Trophoblast cell (in vitro differentiated cells and primary cell): ENCODE data around the gene LPP.

Experiments
- DNase-seq, 2 donors: peaks; one replicate each; pipeline ENCODE4 v3.0.0-alpha.2; 2016
- H2AFZ ChIP-seq: 2 replicates; pipeline ENCODE4 v1.6.1; 2013; ENCODE audit warnings: low read length, moderate library complexity, mild to moderate bottlenecking; ENCODE audit not compliant: insufficient read depth, poor library complexity
- H2AK5ac ChIP-seq: 2 replicates; pipeline ENCODE4 v1.6.1; 2013; ENCODE audit warnings: mild to moderate bottlenecking, low read length
- H2BK120ac ChIP-seq: 2 replicates; pipeline ENCODE4 v1.6.1; 2013; ENCODE audit warnings: low read length, mild to moderate bottlenecking, moderate library complexity; ENCODE audit not compliant: insufficient read depth, poor library complexity
- H2BK12ac ChIP-seq: 2 replicates; pipeline ENCODE4 v1.6.1; 2013; ENCODE audit warnings: mild to moderate bottlenecking, low read length, moderate library complexity
- H2BK5ac ChIP-seq: 2 replicates; pipeline ENCODE4 v1.6.1; 2013; ENCODE audit warnings: low read length, low read depth, moderate library complexity, mild to moderate bottlenecking; ENCODE audit not compliant: poor library complexity
- H3K14ac ChIP-seq: 2 replicates; pipeline ENCODE4 v1.6.1; 2013; ENCODE audit warnings: mild to moderate bottlenecking, low read length
- H3K18ac ChIP-seq: 2 replicates; pipeline ENCODE4 v1.6.1; 2013; ENCODE audit warnings: mild to moderate bottlenecking, low read length
- H3K23ac ChIP-seq: 2 replicates; pipeline ENCODE4 v1.6.1; 2013; ENCODE audit warnings: low read length
- H3K27ac ChIP-seq: 2 replicates; pipeline ENCODE4 v1.5.1; 2013; ENCODE audit warnings: low read depth, mild to moderate bottlenecking, inconsistent platforms, low read length, moderate library complexity
- H3K27me3 ChIP-seq: 2 replicates; pipeline ENCODE4 v1.6.1; 2013; ENCODE audit warnings: inconsistent platforms, mild to moderate bottlenecking, low read length, moderate library complexity; ENCODE audit not compliant: insufficient read depth
- H3K36me3 ChIP-seq, 2 experiments: 1 replicate in 1 of 2; 2 replicates in 1 of 2; pipeline ENCODE4 v1.6.1; 2013; ENCODE audit warnings: low read length in 2 of 2, mild to moderate bottlenecking in 2 of 2, moderate library complexity in 1 of 2; ENCODE audit not compliant: insufficient read depth in 2 of 2, control insufficient read depth in 1 of 2
- H3K4ac ChIP-seq: 2 replicates; pipeline ENCODE4 v1.6.1; 2013; ENCODE audit warnings: low read depth, mild to moderate bottlenecking, low read length, moderate library complexity
- H3K4me1 ChIP-seq, 2 experiments: 1 replicate in 1 of 2; 2 replicates in 1 of 2; pipeline ENCODE4 v1.6.1; 2013; ENCODE audit warnings: low read length in 2 of 2, mild to moderate bottlenecking in 2 of 2, moderate library complexity in 1 of 2; ENCODE audit not compliant: insufficient read depth in 2 of 2, control insufficient read depth in 1 of 2
- H3K4me2 ChIP-seq: 2 replicates; pipeline ENCODE4 v1.6.1; 2013; ENCODE audit warnings: inconsistent platforms, mild to moderate bottlenecking, low read length, moderate library complexity
- H3K4me3 ChIP-seq: 2 replicates; pipeline ENCODE4 v1.5.1; 2013; ENCODE audit warnings: mild to moderate bottlenecking, low read depth, low read length, inconsistent platforms
- H3K79me1 ChIP-seq: one replicate; pipeline ENCODE4 v1.6.1; 2013; ENCODE audit warnings: low read length
- H3K79me2 ChIP-seq: 2 replicates; pipeline ENCODE4 v1.6.1; 2013; ENCODE audit warnings: low read length, mild to moderate bottlenecking; ENCODE audit not compliant: control insufficient read depth, insufficient read depth, poor library complexity
- H3K9ac ChIP-seq: 2 replicates; pipeline ENCODE4 v1.6.1; 2013; ENCODE audit warnings: mild to moderate bottlenecking, low read length
- H3K9me3 ChIP-seq: 2 replicates; pipeline ENCODE4 v1.6.1; 2013; ENCODE audit warnings: low read depth, mild to moderate bottlenecking, control low read depth, inconsistent platforms, low read length; ENCODE audit not compliant: insufficient read depth
- H4K12ac ChIP-seq: 2 replicates; pipeline ENCODE4 v1.6.1; 2013; ENCODE audit warnings: low read depth, mild to moderate bottlenecking, low read length, moderate library complexity
- H4K8ac ChIP-seq: 2 replicates; pipeline ENCODE4 v1.6.1; 2013; ENCODE audit warnings: low read depth, mild to moderate bottlenecking, low read length, moderate library complexity
- H4K91ac ChIP-seq: one replicate; pipeline ENCODE4 v1.6.1; 2013; ENCODE audit warnings: low read depth, mild to moderate bottlenecking, low read length, moderate library complexity
- WGBS: extraction: QIAGEN DNeasy Blood & Tissue Kit; methylation state at CpG from one replicate; pipeline ENCODE4 v1.1.7; 2013; ENCODE audit warnings: missing lambda C conversion rate; ENCODE audit not compliant: insufficient read length, insufficient coverage; ENCODE audit errors: extremely low coverage; 5-methylcytosine and 5-hydroxymethylcytosine counted together

Gene LPP

GRCh38 chr3:188254520-188255070 lies 100.6 kb downstream of the LPP start:
- H3K79me1 ChIP-seq, result no peaks in the 10 kb centered on the region
- H3K14ac ChIP-seq, result no peak overlapping the region
- no peaks in the 10 kb centered on the region for H3K36me3 ChIP-seq
- H3K4ac ChIP-seq, result peak overlapping the region; percentile 6
- no peak overlapping the region for H4K91ac ChIP-seq
- no peak overlapping the region for H4K8ac ChIP-seq
- H4K12ac ChIP-seq, result no peak overlapping the region
- no peaks in the 10 kb centered on the region for H3K9me3 ChIP-seq
- H3K79me2 ChIP-seq, result no peaks in the 10 kb centered on the region
- WGBS, result no CpG with 5 or more reads among the region's 5 CpGs
- no peak for DNase-seq
- H2AFZ ChIP-seq, result no peak overlapping the region
- no peak overlapping the region for H2BK12ac ChIP-seq
- H2BK5ac ChIP-seq, result no peak overlapping the region
- H2AK5ac ChIP-seq, result no peak overlapping the region
- peaks cover 3 to 4% of the 10 kb centered on the region in 2 experiments for H3K4me1 ChIP-seq
- H3K18ac ChIP-seq, result no peak overlapping the region
- no peak overlapping the region for H3K4me2 ChIP-seq
- H3K9ac ChIP-seq, result no peak overlapping the region
- no peak overlapping the region for H3K23ac ChIP-seq
- H3K27ac ChIP-seq, result no peak overlapping the region
- H3K4me3 ChIP-seq, result no peak overlapping the region
- H2BK120ac ChIP-seq, result no peak overlapping the region
- H3K27me3 ChIP-seq, result no peaks in the 10 kb centered on the region

GRCh38 chr3:188255190-188255589 lies 101.2 kb downstream of the LPP start:
- Histone ChIP-seq H2AFZ (no peak overlapping the region), H3K23ac (no peak overlapping the region), H3K9ac (no peak overlapping the region), H3K4ac (no peak overlapping the region), H4K12ac (no peak overlapping the region), H3K4me1 (peaks cover 3 to 4% of the 10 kb centered on the region in 2 experiments), H4K8ac (no peak overlapping the region), H3K4me3 (no peak overlapping the region), H3K36me3 (no peaks in the 10 kb centered on the region), H3K79me1 (no peaks in the 10 kb centered on the region), H3K9me3 (no peaks in the 10 kb centered on the region), H3K18ac (no peak overlapping the region), H3K14ac (no peak overlapping the region), H4K91ac (no peak overlapping the region), H2BK120ac (no peak overlapping the region), H2BK5ac (no peak overlapping the region), H3K27ac (no peak overlapping the region), H3K27me3 (no peaks in the 10 kb centered on the region), H3K4me2 (no peak overlapping the region), H2BK12ac (no peak overlapping the region), H3K79me2 (no peaks in the 10 kb centered on the region), H2AK5ac (no peak overlapping the region)
- DNase-seq, result no peak
- no CpG with 5 or more reads among the region's 2 CpGs for WGBS

GRCh38 chr3:188256758-188257157 lies 102.8 kb downstream of the LPP start:
- Histone ChIP-seq H3K27me3 (no peaks in the 10 kb centered on the region), H3K27ac (no peak overlapping the region), H2AFZ (no peak overlapping the region), H3K4me1 (peaks cover 3 to 4% of the 10 kb centered on the region in 2 experiments), H3K9ac (no peak overlapping the region), H3K18ac (no peak overlapping the region), H2BK120ac (no peak overlapping the region), H3K14ac (no peak overlapping the region), H3K79me2 (peaks cover 1% of the 10 kb centered on the region), H3K4ac (no peak overlapping the region), H3K9me3 (no peaks in the 10 kb centered on the region), H3K36me3 (peaks cover 0 to 2% of the 10 kb centered on the region in 2 experiments), H2AK5ac (no peak overlapping the region), H3K4me2 (no peak overlapping the region), H2BK5ac (no peak overlapping the region), H4K91ac (no peak overlapping the region), H4K12ac (no peak overlapping the region), H3K23ac (no peak overlapping the region), H3K4me3 (no peak overlapping the region), H2BK12ac (no peak overlapping the region), H4K8ac (no peak overlapping the region), H3K79me1 (peaks cover 2% of the 10 kb centered on the region)
- WGBS, result no CpG with 5 or more reads among the region's 3 CpGs
- DNase-seq, result no peak

DNA sequence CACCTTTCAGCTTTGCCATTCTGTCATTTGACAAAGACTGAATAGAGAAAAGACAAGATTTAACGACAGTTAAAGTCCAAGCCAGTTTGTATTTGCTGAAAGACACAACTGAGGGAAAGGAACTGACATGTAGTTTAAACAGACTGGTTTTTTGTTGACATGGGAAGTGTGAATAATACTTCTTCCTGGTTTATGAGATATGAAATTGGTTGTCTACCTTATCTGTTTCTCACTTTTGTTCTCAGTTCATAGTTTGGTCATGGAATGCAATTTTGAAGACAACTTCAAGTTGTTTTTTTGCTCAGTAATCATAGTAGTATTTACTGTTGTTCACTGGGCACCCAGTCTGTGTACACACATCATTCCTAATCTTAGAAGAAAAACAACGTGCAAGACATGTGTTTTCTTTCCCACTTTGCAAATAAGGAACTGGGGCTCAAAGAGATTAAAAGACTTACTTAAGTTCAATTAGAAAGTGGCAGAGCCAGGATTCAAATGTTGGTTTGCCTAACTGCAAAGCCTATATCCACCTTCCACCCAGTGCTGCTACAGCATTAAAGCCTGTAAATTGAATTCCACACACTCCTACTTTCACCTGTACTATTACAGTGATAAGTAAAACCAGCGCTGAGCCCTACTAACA lies 103.5 kb downstream of the LPP start:
- WGBS, result no CpG with 5 or more reads among the region's 3 CpGs
- no peak for DNase-seq

More for the DNA sequence above, 103.5 kb downstream of the LPP start:
- no peak overlapping the region for H2BK12ac ChIP-seq
- H3K4me3 ChIP-seq, result no peak overlapping the region
- no peak overlapping the region for H3K14ac ChIP-seq
- H3K4me1 ChIP-seq, result peaks cover 3 to 4% of the 10 kb centered on the region in 2 experiments
- H2AFZ ChIP-seq, result no peak overlapping the region
- no peak overlapping the region for H4K12ac ChIP-seq
- H2AK5ac ChIP-seq, result no peak overlapping the region
- H3K18ac ChIP-seq, result no peak overlapping the region
- H3K79me2 ChIP-seq, result peaks cover 1% of the 10 kb centered on the region
- H3K79me1 ChIP-seq, result peaks cover 2% of the 10 kb centered on the region
- no peak overlapping the region for H3K4me2 ChIP-seq
- no peaks in the 10 kb centered on the region for H3K9me3 ChIP-seq
- no peak overlapping the region for H3K9ac ChIP-seq
- peaks cover 0 to 2% of the 10 kb centered on the region in 2 experiments for H3K36me3 ChIP-seq
- no peak overlapping the region for H3K27ac ChIP-seq
- H2BK120ac ChIP-seq, result no peak overlapping the region
- H3K23ac ChIP-seq, result no peak overlapping the region
- H3K27me3 ChIP-seq, result no peaks in the 10 kb centered on the region
- H4K8ac ChIP-seq, result no peak overlapping the region
- no peak overlapping the region for H3K4ac ChIP-seq
- H2BK5ac ChIP-seq, result no peak overlapping the region
- H4K91ac ChIP-seq, result no peak overlapping the region
